ENCODE data around the gene CTDSPL. TPM values are rescaled to one million over a fixed set of nuclear protein-coding genes. Genes with fewer than 3 reads are reported as not detected.

Gene CTDSPL
- total and polyA plus RNA-seq, 2 of the 8 experiments (the other 6 are each of a cell fraction or from before 2014, with no cell fraction given), result 20.3 to 42.2 TPM

GRCh38 chr3:37964146-37964545 is 102.5 kb downstream of the CTDSPL start:
- Histone ChIP-seq H3K4me1 (replicated peaks in 1 of 4; ENCODE audit: control insufficient read depth in 3 of 4, insufficient read depth in 4 of 4, low read length in 3 of 4) (peaks cover 0 to 14% (median 11%) of the 10 kb centered on the region in 4 experiments; a peak in 2 of 7 replicates), H2BK20ac (ENCODE audit: low read length) (no peak overlapping the region), H3K23me2 (ENCODE audit: low read depth, low read length) (no peaks in the 10 kb centered on the region), H2BK5ac (ENCODE audit: low read depth, low read length) (no peak overlapping the region), H3K14ac (ENCODE audit: insufficient read length) (no peak overlapping the region), H3K18ac (ENCODE audit: extremely low read depth, low read length) (no peak overlapping the region), H3K27ac (ENCODE audit: low read depth, low read length) (no peak overlapping the region), H3K4ac (replicated peaks; ENCODE audit: insufficient read length, low read depth, low read length) (no peak overlapping the region), H3K9ac (replicated peaks in 1 of 4; ENCODE audit: extremely low read depth in 1 of 4, low read depth in 3 of 4, low read length in 3 of 4) (no peak overlapping the region), H4K5ac (ENCODE audit: insufficient read length, low read depth, low read length) (no peak overlapping the region), H3K4me2 (ENCODE audit: insufficient read depth in 1 of 2, low read depth in 2 of 2, low read length in 2 of 2) (no peak overlapping the region), H3K23ac (ENCODE audit: insufficient read length) (no peak overlapping the region), H2AK5ac (ENCODE audit: low read depth, low read length) (no peak overlapping the region), H3K56ac (replicated peaks; ENCODE audit: insufficient read length, low read depth, low read length) (no peak overlapping the region), H3K36me3 (ENCODE audit: control insufficient read depth in 2 of 4, insufficient read depth in 4 of 4, low read length in 3 of 4) (no peaks in the 10 kb centered on the region; a peak in 1 of 8 replicates), H4K20me1 (replicated peaks in 1 of 2; ENCODE audit: control insufficient read depth in 1 of 2, insufficient read depth in 2 of 2, low read length in 2 of 2) (peaks cover 0 to 2% of the 10 kb centered on the region in 2 experiments), H2AFZ (ENCODE audit: low read length) (no peak overlapping the region), H4K91ac (replicated peaks; ENCODE audit: insufficient read length, low read length) (no peak overlapping the region), H2BK15ac (ENCODE audit: low read length) (no peak overlapping the region), H3K27me3 (replicated peaks in 1 of 4; ENCODE audit: control insufficient read depth in 3 of 4, extremely low read depth in 1 of 4, insufficient read depth in 3 of 4, low read length in 3 of 4) (no peaks in the 10 kb centered on the region), H2BK12ac (ENCODE audit: low read depth, low read length) (no peak overlapping the region), H3K9me3 (ENCODE audit: insufficient read depth in 2 of 2, low read depth in 1 of 2, low read length in 1 of 2) (no peaks in the 10 kb centered on the region), H4K8ac (ENCODE audit: extremely low read depth, insufficient read depth, low read length) (no peak overlapping the region), H3K4me3 (ENCODE audit: extremely low read depth in 1 of 4, insufficient read depth in 2 of 4, low read depth in 3 of 4, low read length in 4 of 4) (no peak overlapping the region), H3K79me2 (ENCODE audit: control insufficient read depth in 1 of 2, insufficient read depth in 2 of 2, low read length in 2 of 2) (no peaks in the 10 kb centered on the region), H3K79me1 (ENCODE audit: low read depth, low read length) (no peaks in the 10 kb centered on the region), H2BK120ac (replicated peaks; ENCODE audit: low read depth, low read length) (no peak overlapping the region)
- ChIA-PET POLR2A (ENCODE audit: partially characterized antibody) (interaction anchor here (0.6 to 1.4 kb wide), 3 partner anchors 8 to 384 kb away, joined by 3 read pairs; no protein-coding TSS in a partner anchor), CTCF (ENCODE audit: partially characterized antibody) (interaction anchor here (0.6 to 7.2 kb wide), 7 partner anchors 11 to 242 kb away, joined by 3 to 60 read pairs (median 3); no protein-coding TSS in a partner anchor)
- FAIRE-seq (no peak), DNase-seq (ENCODE audit: low read depth in 1 of 2, low spot score in 2 of 2) (no peak)
- 91% methylated on average over 3 of the region's 3 CpGs; no CpG with 5 or more reads in 1 of the 2 experiments for WGBS, 2 experiments (ENCODE audit: extremely low coverage in 1 of 2, insufficient coverage in 1 of 2, insufficient read length in 1 of 2, insufficient replicate concordance in 2 of 2, low coverage in 1 of 2, low lambda C conversion rate in 2 of 2, missing lambda C conversion rate in 1 of 2)
- no peak for TF ChIP-seq RAD21 (IDR thresholded peaks at IDR 0.05 in 1 of 2, conservative IDR thresholded peaks at IDR 0.05 in 1 of 2; ENCODE audit: low read depth in 2 of 2, low read length in 2 of 2)
- no peak for TF ChIP-seq PHF8 (conservative IDR thresholded peaks at IDR 0.05; ENCODE audit: low read depth, low read length)
- TF ChIP-seq, protein P1, sequence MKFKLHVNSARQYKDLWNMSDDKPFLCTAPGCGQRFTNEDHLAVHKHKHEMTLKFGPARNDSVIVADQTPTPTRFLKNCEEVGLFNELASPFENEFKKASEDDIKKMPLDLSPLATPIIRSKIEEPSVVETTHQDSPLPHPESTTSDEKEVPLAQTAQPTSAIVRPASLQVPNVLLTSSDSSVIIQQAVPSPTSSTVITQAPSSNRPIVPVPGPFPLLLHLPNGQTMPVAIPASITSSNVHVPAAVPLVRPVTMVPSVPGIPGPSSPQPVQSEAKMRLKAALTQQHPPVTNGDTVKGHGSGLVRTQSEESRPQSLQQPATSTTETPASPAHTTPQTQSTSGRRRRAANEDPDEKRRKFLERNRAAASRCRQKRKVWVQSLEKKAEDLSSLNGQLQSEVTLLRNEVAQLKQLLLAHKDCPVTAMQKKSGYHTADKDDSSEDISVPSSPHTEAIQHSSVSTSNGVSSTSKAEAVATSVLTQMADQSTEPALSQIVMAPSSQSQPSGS (IDR thresholded peaks at IDR 0.05; ENCODE audit: low read length), result no peak
- no peak for TF ChIP-seq BRCA1 (IDR thresholded peaks at IDR 0.05; ENCODE audit: low read depth, low read length)
- no peak for TF ChIP-seq KDM1A (IDR thresholded peaks at IDR 0.05; ENCODE audit: borderline replicate concordance, low read length)
- TF ChIP-seq HDAC2 (IDR thresholded peaks at IDR 0.05; ENCODE audit: borderline replicate concordance in 1 of 2, low read depth in 2 of 2, low read length in 2 of 2), result no peak
- no peak for TF ChIP-seq SP4 (IDR thresholded peaks at IDR 0.05; ENCODE audit: low read length)
- no peak for TF ChIP-seq SUZ12 (IDR thresholded peaks at IDR 0.05; ENCODE audit: low read length)
- TF ChIP-seq BCL11A (IDR thresholded peaks at IDR 0.05; ENCODE audit: low read depth in 2 of 2, low read length in 2 of 2), result no peak
- TF ChIP-seq NANOG (IDR thresholded peaks at IDR 0.05; ENCODE audit: insufficient read depth, low read depth, low read length, poor library complexity, severe bottlenecking), result no peak
- no peak for TF ChIP-seq GTF2F1 (IDR thresholded peaks at IDR 0.05; ENCODE audit: borderline replicate concordance, low read depth, low read length)
